Activated CD4-positive, alpha-beta T cell treated with anti-CD3 and anti-CD28 coated beads, Interleukin-2, amount 10 ng/mL, durations not matched to agents 24 days and 14 days (primary cell): ENCODE results near the gene ADGRG3. TPM values are rescaled to one million over a fixed set of nuclear protein-coding genes. Genes with fewer than 3 reads are reported as not detected.
"Not testable (repeated sequence)": the region's sequence is repeated elsewhere in the genome, so short reads cannot be mapped to it uniquely, and the experiment has no call there.

ENCODE experiments used
- DNase-seq: peaks from one replicate; pipeline ENCODE4 v3.0.0; 2022
- H3K27ac Mint-ChIP-seq: one replicate; pipeline ENCODE4 v1.8.0; 2022; ENCODE audit warnings: mild to moderate bottlenecking, mixed read lengths
- H3K27me3 Mint-ChIP-seq: one replicate; pipeline ENCODE4 v1.8.0; 2022; ENCODE audit warnings: mixed read lengths
- H3K36me3 Mint-ChIP-seq: one replicate; pipeline ENCODE4 v1.8.0; 2022; ENCODE audit warnings: low read depth, mild to moderate bottlenecking, mixed read lengths
- H3K4me1 Mint-ChIP-seq: one replicate; pipeline ENCODE4 v1.8.0; 2021; ENCODE audit warnings: mixed read lengths
- H3K4me3 Mint-ChIP-seq: one replicate; pipeline ENCODE4 v1.8.0; 2022; ENCODE audit warnings: mild to moderate bottlenecking, moderate library complexity, mixed read lengths
- H3K9me3 Mint-ChIP-seq: one replicate; pipeline ENCODE4 v1.8.0; 2021; ENCODE audit warnings: mixed read lengths
- intact Hi-C: fragments of 100-400 bp; cut with micrococcal nuclease; formaldehyde crosslinking; loops from one replicate; pipeline ENCODE4 v1.15.1; 2023
- total RNA-seq: library from RNA; stranded (reverse); gene quantifications from 2 replicates; pipeline ENCODE4 v1.2.3, GENCODE V29; 2022

Gene ADGRG3
- total RNA-seq, 1 donor from 2014 or later, result not detected

- H3K9me3 Mint-ChIP-seq, result no peaks in the 10 kb centered on the region
- no peak overlapping the region for H3K27ac Mint-ChIP-seq
- no peak for DNase-seq
- H3K4me3 Mint-ChIP-seq, result no peak overlapping the region
- intact Hi-C loops, result no loop called here
- no peaks in the 10 kb centered on the region for H3K36me3 Mint-ChIP-seq
- no peaks in the 10 kb centered on the region for H3K4me1 Mint-ChIP-seq
- H3K27me3 Mint-ChIP-seq, result no peaks in the 10 kb centered on the region
These were observed 54.0 kb downstream of the ADGRG3 start for GRCh38 chr16:57722210-57722499.

GRCh38 chr16:57722651-57723050 lies 54.5 kb downstream of the ADGRG3 start:
- no peak overlapping the region for H3K27ac Mint-ChIP-seq

GRCh38 chr16:57723170-57723569 lies 55.1 kb downstream of the ADGRG3 start:
- no peak overlapping the region for H3K27ac Mint-ChIP-seq
- no peak for DNase-seq
- intact Hi-C loops, result no loop called here
- no peak overlapping the region for H3K4me3 Mint-ChIP-seq
- H3K4me1 Mint-ChIP-seq, result no peaks in the 10 kb centered on the region
- H3K36me3 Mint-ChIP-seq, result no peaks in the 10 kb centered on the region
- H3K9me3 Mint-ChIP-seq, result no peaks in the 10 kb centered on the region
- no peaks in the 10 kb centered on the region for H3K27me3 Mint-ChIP-seq

More at GRCh38 chr16:57722651-57723050, 54.5 kb downstream of the ADGRG3 start:
- H3K36me3 Mint-ChIP-seq, result no peaks in the 10 kb centered on the region
- intact Hi-C loops, result no loop called here
- no peak for DNase-seq
- H3K9me3 Mint-ChIP-seq, result no peaks in the 10 kb centered on the region
- no peaks in the 10 kb centered on the region for H3K27me3 Mint-ChIP-seq
- H3K4me1 Mint-ChIP-seq, result no peaks in the 10 kb centered on the region
- H3K4me3 Mint-ChIP-seq, result no peak overlapping the region

GRCh38 chr16:57724531-57724930 lies 56.4 kb downstream of the ADGRG3 start:
- Mint-ChIP-seq H3K27ac (no peak overlapping the region), H3K27me3 (no peaks in the 10 kb centered on the region), H3K9me3 (peaks cover 4% of the 10 kb centered on the region), H3K4me3 (no peak overlapping the region), H3K4me1 (no peaks in the 10 kb centered on the region), H3K36me3 (no peaks in the 10 kb centered on the region)
- DNase-seq, result no peak
- intact Hi-C loops, result no loop called here

- Mint-ChIP-seq H3K4me1 (no peaks in the 10 kb centered on the region), H3K27me3 (no peaks in the 10 kb centered on the region), H3K27ac (no peak overlapping the region), H3K36me3 (no peaks in the 10 kb centered on the region), H3K9me3 (peaks cover 6% of the 10 kb centered on the region), H3K4me3 (no peak overlapping the region)
- no peak for DNase-seq
- intact Hi-C loops, result no loop called here
These were observed 57.0 kb downstream of the ADGRG3 start for GRCh38 chr16:57725151-57725550.

GRCh38 chr16:57725554-57725953 lies 57.4 kb downstream of the ADGRG3 start:
- Mint-ChIP-seq H3K4me3 (no peak overlapping the region), H3K27ac (no peak overlapping the region), H3K27me3 (no peaks in the 10 kb centered on the region), H3K4me1 (no peaks in the 10 kb centered on the region), H3K9me3 (peaks cover 8% of the 10 kb centered on the region), H3K36me3 (no peaks in the 10 kb centered on the region)
- DNase-seq, result no peak
- intact Hi-C loops, result no loop called here

- no peak overlapping the region for H3K27ac Mint-ChIP-seq
These were observed 57.9 kb downstream of the ADGRG3 start for GRCh38 chr16:57725976-57726375.

GRCh38 chr16:57726433-57726947 lies 58.4 kb downstream of the ADGRG3 start:
- Mint-ChIP-seq H3K4me3 (no peak overlapping the region), H3K27me3 (no peaks in the 10 kb centered on the region), H3K27ac (no peak overlapping the region), H3K36me3 (no peaks in the 10 kb centered on the region), H3K9me3 (peaks cover 8% of the 10 kb centered on the region), H3K4me1 (no peaks in the 10 kb centered on the region)
- DNase-seq, result no peak
- intact Hi-C loops, result no loop called here

More at GRCh38 chr16:57725976-57726375, 57.9 kb downstream of the ADGRG3 start:
- Mint-ChIP-seq H3K27me3 (no peaks in the 10 kb centered on the region), H3K4me1 (no peaks in the 10 kb centered on the region), H3K4me3 (no peak overlapping the region), H3K9me3 (peaks cover 8% of the 10 kb centered on the region), H3K36me3 (no peaks in the 10 kb centered on the region)
- intact Hi-C loops, result no loop called here
- DNase-seq, result no peak

GRCh38 chr16:57727610-57728009 lies 59.5 kb downstream of the ADGRG3 start:
- Mint-ChIP-seq H3K27ac (no peak overlapping the region), H3K27me3 (no peaks in the 10 kb centered on the region), H3K4me3 (no peak overlapping the region), H3K4me1 (no peaks in the 10 kb centered on the region), H3K9me3 (peaks cover 10% of the 10 kb centered on the region), H3K36me3 (peaks cover under 1% of the 10 kb centered on the region)
- no peak for DNase-seq
- intact Hi-C loops, result no loop called here

GRCh38 chr16:57728336-57729181 lies 60.5 kb downstream of the ADGRG3 start:
- no peaks in the 10 kb centered on the region for H3K27me3 Mint-ChIP-seq
- H3K9me3 Mint-ChIP-seq, result peaks cover 19% of the 10 kb centered on the region
- no peak overlapping the region for H3K4me3 Mint-ChIP-seq
- intact Hi-C loops, result no loop called here
- no peak overlapping the region for H3K27ac Mint-ChIP-seq
- DNase-seq, result no peak
- peaks cover 8% of the 10 kb centered on the region for H3K36me3 Mint-ChIP-seq
- peaks cover 3% of the 10 kb centered on the region for H3K4me1 Mint-ChIP-seq

GRCh38 chr16:57729182-57729484 lies 61.0 kb downstream of the ADGRG3 start:
- H3K4me1 Mint-ChIP-seq, result peaks cover 3% of the 10 kb centered on the region
- peaks cover 19% of the 10 kb centered on the region for H3K9me3 Mint-ChIP-seq
- H3K27ac Mint-ChIP-seq, result peak overlapping the region; percentile 72
- DNase-seq, result no peak
- H3K4me3 Mint-ChIP-seq, result no peak overlapping the region
- no peaks in the 10 kb centered on the region for H3K27me3 Mint-ChIP-seq
- intact Hi-C loops, result no loop called here
- H3K36me3 Mint-ChIP-seq, result peaks cover 11% of the 10 kb centered on the region

- not testable (repeated sequence) for H3K4me1 Mint-ChIP-seq, DNase-seq
- intact Hi-C loops, result loop anchor here (10.0 kb wide), 2 partner anchors 255 to 425 kb away; no protein-coding TSS in a partner anchor
These were observed 61.7 kb downstream of the ADGRG3 start for GRCh38 chr16:57729852-57730251.

GRCh38 chr16:57730771-57731730 lies 62.9 kb downstream of the ADGRG3 start:
- H3K36me3 Mint-ChIP-seq, result peaks cover 15% of the 10 kb centered on the region
- H3K9me3 Mint-ChIP-seq, result peaks cover 19% of the 10 kb centered on the region
- H3K4me3 Mint-ChIP-seq, result no peak overlapping the region
- DNase-seq, result no peak
- intact Hi-C loops, result loop anchor here (10.0 kb wide), 2 partner anchors 256 to 426 kb away; no protein-coding TSS in a partner anchor
- no peak overlapping the region for H3K27ac Mint-ChIP-seq
- peaks cover 5% of the 10 kb centered on the region for H3K4me1 Mint-ChIP-seq
- no peaks in the 10 kb centered on the region for H3K27me3 Mint-ChIP-seq

More at GRCh38 chr16:57729852-57730251, 61.7 kb downstream of the ADGRG3 start:
- not testable (repeated sequence) for H3K27ac Mint-ChIP-seq, H3K4me3 Mint-ChIP-seq, H3K27me3 Mint-ChIP-seq
- H3K9me3 Mint-ChIP-seq, result peaks cover 19% of the 10 kb centered on the region
- peaks cover 11% of the 10 kb centered on the region for H3K36me3 Mint-ChIP-seq

GRCh38 chr16:57732037-57732436 lies 63.9 kb downstream of the ADGRG3 start:
- H3K4me1 Mint-ChIP-seq, result peaks cover 14% of the 10 kb centered on the region
- no peaks in the 10 kb centered on the region for H3K27me3 Mint-ChIP-seq
- no peak overlapping the region for H3K27ac Mint-ChIP-seq
- no peak for DNase-seq
- H3K36me3 Mint-ChIP-seq, result peaks cover 19% of the 10 kb centered on the region
- intact Hi-C loops, result loop anchor here (10.0 kb wide), 2 partner anchors 257 to 427 kb away; no protein-coding TSS in a partner anchor
- H3K9me3 Mint-ChIP-seq, result peaks cover 19% of the 10 kb centered on the region
- no peak overlapping the region for H3K4me3 Mint-ChIP-seq
